Activated CD8-positive, alpha-beta memory T cell treated with anti-CD3 and anti-CD28 coated beads, Interleukin-2, amount 50 U/mL, for 1 hour (primary cell): ENCODE results near the gene GRB14.
"Not testable (repeated sequence)": the region's sequence is repeated elsewhere in the genome, so short reads cannot be mapped to it uniquely, and the experiment has no call there.

Experiments
- DNase-seq: peaks from one replicate; pipeline ENCODE4 v3.0.0-alpha.2; 2020; ENCODE audit errors: extremely low read depth

GRB14 gene

GRCh38 chr2:164495491-164496223 lies 125.6 kb downstream of the GRB14 start:
- no peak for DNase-seq

- DNase-seq, result no peak
Measured at GRCh38 chr2:164485541-164485940, 135.7 kb downstream of the GRB14 start.

GRCh38 chr2:164479460-164479859 lies 141.8 kb downstream of the GRB14 start:
- no peak for DNase-seq

- DNase-seq, result no peak
Measured at GRCh38 chr2:164478205-164478604, 143.1 kb downstream of the GRB14 start.

- no peak for DNase-seq
Measured at GRCh38 chr2:164474873-164475272, 146.4 kb downstream of the GRB14 start.

- DNase-seq, result no peak
Measured at GRCh38 chr2:164473021-164473420, 148.3 kb downstream of the GRB14 start.

GRCh38 chr2:164465047-164465446 lies 156.2 kb downstream of the GRB14 start:
- not testable (repeated sequence) for DNase-seq

GRCh38 chr2:164464376-164464775 lies 156.9 kb downstream of the GRB14 start:
- no peak for DNase-seq

GRCh38 chr2:164458792-164459191 lies 162.5 kb downstream of the GRB14 start:
- no peak for DNase-seq

GRCh38 chr2:164457271-164457670 lies 164.0 kb downstream of the GRB14 start:
- no peak for DNase-seq

- no peak for DNase-seq
Measured at GRCh38 chr2:164456619-164457018, 164.7 kb downstream of the GRB14 start.

GRCh38 chr2:164453656-164454305 lies 167.5 kb downstream of the GRB14 start:
- no peak for DNase-seq

- DNase-seq, result no peak
Measured at GRCh38 chr2:164450278-164450677, 171.0 kb downstream of the GRB14 start.

GRCh38 chr2:164449706-164450105 lies 171.6 kb downstream of the GRB14 start:
- no peak for DNase-seq

GRCh38 chr2:164447660-164448059 lies 173.6 kb downstream of the GRB14 start:
- no peak for DNase-seq
